HepG2 (cell line): ENCODE results near the gene ADAMTS4. TPM values are rescaled to one million over a fixed set of nuclear protein-coding genes. Genes with fewer than 3 reads are reported as not detected.

Experiments used
- ATF7-NPFF ChIP-seq: sonication (generic); formaldehyde crosslinking; IDR thresholded peaks from 2 replicates; pipeline ENCODE4 v1.8.1; 2023; ENCODE audit warnings: mild to moderate bottlenecking, low read depth, missing genetic modification reagents, moderate library complexity
- BCL3 ChIP-seq: sonication (generic); formaldehyde crosslinking; IDR thresholded peaks from 2 replicates; pipeline ENCODE4 v1.5.1; 2020; ENCODE audit warnings: mild to moderate bottlenecking, missing genetic modification reagents, moderate library complexity
- CEBPG ChIP-seq: IDR thresholded peaks from 2 replicates; pipeline ENCODE4 v1.6.1; 2016
- ETS1 ChIP-seq: sonication (generic); formaldehyde crosslinking; IDR thresholded peaks from 2 replicates; pipeline ENCODE4 v1.4.0; 2020; ENCODE audit warnings: missing genetic modification reagents
- FOXO4 ChIP-seq: sonication (generic); formaldehyde crosslinking; conservative IDR thresholded peaks from 2 replicates; pipeline ENCODE4 v1.8.1; 2023; ENCODE audit warnings: missing genetic modification reagents
- GABPA ChIP-seq, 2 experiments: IDR thresholded peaks; 2 replicates each; pipeline ENCODE4 v1.6.1; 2011 to 2016; ENCODE audit warnings: low read depth in 2 of 2, low read length in 1 of 2, missing biosample characterization in 1 of 2, missing genetic modification characterization in 1 of 2
- GTF3A ChIP-seq: sonication (generic); formaldehyde crosslinking; conservative IDR thresholded peaks from 2 replicates; pipeline ENCODE4 v1.4.0; 2020; ENCODE audit warnings: mild to moderate bottlenecking, missing genetic modification reagents
- KLF15 ChIP-seq: sonication (generic); formaldehyde crosslinking; IDR thresholded peaks from 2 replicates; pipeline ENCODE4 v1.8.1; 2023; ENCODE audit warnings: borderline replicate concordance, mild to moderate bottlenecking, inconsistent platforms, missing genetic modification reagents, mixed read lengths
- LRRFIP1 ChIP-seq: sonication (generic); formaldehyde crosslinking; conservative IDR thresholded peaks from 2 replicates; pipeline ENCODE4 v1.4.0; 2020; ENCODE audit warnings: missing genetic modification reagents
- NPAS2 ChIP-seq: sonication (generic); formaldehyde crosslinking; IDR thresholded peaks from 2 replicates; pipeline ENCODE4 v1.8.0; 2022; ENCODE audit warnings: mild to moderate bottlenecking, missing genetic modification reagents, borderline replicate concordance
- PLSCR1 ChIP-seq: sonication (generic); formaldehyde crosslinking; IDR thresholded peaks from 2 replicates; pipeline ENCODE4 v1.5.0; 2020; ENCODE audit warnings: missing genetic modification reagents, mild to moderate bottlenecking, borderline replicate concordance
- SALL2 ChIP-seq: sonication (generic); formaldehyde crosslinking; IDR thresholded peaks from 2 replicates; pipeline ENCODE4 v1.8.1; 2023; ENCODE audit warnings: mild to moderate bottlenecking, missing genetic modification reagents, inconsistent platforms
- SSRP1 ChIP-seq: IDR thresholded peaks from 2 replicates; pipeline ENCODE4 v1.6.1; 2016; ENCODE audit warnings: control low read depth
- ZFX ChIP-seq: sonication (generic); formaldehyde crosslinking; IDR thresholded peaks from 2 replicates; pipeline ENCODE4 v1.4.0; 2020; ENCODE audit warnings: mild to moderate bottlenecking, low read depth, missing genetic modification reagents, moderate library complexity
- ZNF136 ChIP-seq: sonication (generic); formaldehyde crosslinking; IDR thresholded peaks from 2 replicates; pipeline ENCODE4 v1.8.1; 2022; ENCODE audit warnings: low read depth, mild to moderate bottlenecking, moderate library complexity, missing genetic modification reagents
- ZNF180 ChIP-seq: sonication (generic); formaldehyde crosslinking; IDR thresholded peaks from 2 replicates; pipeline ENCODE4 v1.4.0; 2020; ENCODE audit warnings: low read depth, missing genetic modification reagents, borderline replicate concordance
- ZNF367 ChIP-seq: sonication (generic); formaldehyde crosslinking; IDR thresholded peaks from 2 replicates; pipeline ENCODE4 v1.4.0; 2020; ENCODE audit warnings: missing genetic modification reagents, borderline replicate concordance
- ZNF510 ChIP-seq: sonication (generic); formaldehyde crosslinking; IDR thresholded peaks from 2 replicates; pipeline ENCODE4 v1.4.0; 2020; ENCODE audit warnings: low read depth, mild to moderate bottlenecking, missing genetic modification reagents
- ZNF709 ChIP-seq: sonication (generic); formaldehyde crosslinking; IDR thresholded peaks from 2 replicates; pipeline ENCODE4 v1.5.0; 2020; ENCODE audit warnings: mild to moderate bottlenecking, missing genetic modification reagents
- ZNF879 ChIP-seq: sonication (generic); formaldehyde crosslinking; IDR thresholded peaks from 2 replicates; pipeline ENCODE4 v1.8.1; 2023; ENCODE audit warnings: missing genetic modification reagents
- polyA plus RNA-seq, 8 experiments: library from polyadenylated mRNA; depleted of rRNA in 3 of 8; stranded (reverse) in 7 of 8; unstranded in 1 of 8; fragments of >200 nt; fragmentation: Illumina TruSeq in 4 of 8; extraction: Trizol in 4 of 8; gene quantifications; 2 replicates each; pipeline versions ENCODE4 v1.2.1 to v1.2.3, GENCODE V29; 2011 to 2016; ENCODE audit warnings: low read depth in 4 of 8, missing spikeins in 1 of 8, mixed read lengths in 1 of 8; ENCODE audit not compliant: insufficient read depth in 1 of 8
- total RNA-seq, 5 experiments: library from RNA; depleted of rRNA; stranded (reverse); fragments of >200 nt; fragmentation: Illumina TruSeq; extraction: Trizol; gene quantifications; 2 replicates each; pipeline ENCODE4 v1.2.3, GENCODE V29; 2016; ENCODE audit warnings: low read depth in 1 of 5

The ADAMTS4 gene
- total and polyA plus RNA-seq, 2 of the 13 experiments (the other 11 are each of a cell fraction or from before 2014, with no cell fraction given) = 0.51 to 1.7 TPM

- TF ChIP-seq BCL3 (0 out of 2 replicates have a peak, but pooled peaks have one; percentile 50), ZNF180 (CRISPR knock-in tag) (no peak), GABPA (IDR thresholded peaks at IDR 0.05; ENCODE audit: low read depth, low read length) (no peak), GABPA (CRISPR knock-in tag; IDR thresholded peaks at IDR 0.05; ENCODE audit: low read depth) (peak; percentile 54; the same call in 1 of the 2 replicates), ZNF136 (CRISPR knock-in tag) (no peak; the same call in 1 of the 2 replicates), ZNF367 (CRISPR knock-in tag) (0 out of 2 replicates have a peak, but pooled peaks have one; percentile 63), NPAS2 (CRISPR knock-in tag) (peak; percentile 67; the same call in 1 of the 2 replicates), CEBPG (CRISPR knock-in tag) (0 out of 2 replicates have a peak, but pooled peaks have one; percentile 22), ZNF879 (CRISPR knock-in tag) (peak; percentile 86), KLF15 (CRISPR knock-in tag) (no peak; the same call in 1 of the 2 replicates), SALL2 (CRISPR knock-in tag) (no peak), SSRP1 (CRISPR knock-in tag) (0 out of 2 replicates have a peak, but pooled peaks have one; percentile 55), GTF3A (CRISPR knock-in tag) (0 out of 2 replicates have a peak, but pooled peaks have one; percentile 85), FOXO4 (CRISPR knock-in tag) (no peak), LRRFIP1 (CRISPR knock-in tag) (no peak; the same call in 1 of the 2 replicates), ETS1 (CRISPR knock-in tag) (no peak), PLSCR1 (CRISPR knock-in tag) (no peak), ZNF510 (CRISPR knock-in tag) (peak; percentile 91), ZNF709 (CRISPR knock-in tag) (peak; percentile 83), ATF7-NPFF (CRISPR knock-in tag) (peak; percentile 36; the same call in 1 of the 2 replicates), ZFX (CRISPR knock-in tag) (peak; percentile 91)
These were observed 21.5 kb downstream of the ADAMTS4 start, which contains the start of gene B4GALT3 (continued) for GRCh38 chr1:161177112-161177935.
